Left lung (tissue), 10 donors: ENCODE measurements around the gene TMEM108. TPM values are rescaled to one million over a fixed set of nuclear protein-coding genes. Genes with fewer than 3 reads are reported as not detected.
A peak's percentile ranks its signal among the peaks of the same experiment; 100 is the strongest.

Experiments
- ATAC-seq: fragments of 200-7000 bp; cut with Tn5 transposase; one replicate; pipeline ENCODE4 v1.9.1; 2020; ENCODE audit warnings: moderate library complexity
- DNase-seq, 4 donors: peaks; one replicate each; pipeline ENCODE4 v3.0.0-alpha.2; 2013 to 2020
- H3K27ac ChIP-seq, 2 donors: fragments of 200-600 bp; sonication (generic) in 1 of 2; one replicate each; pipeline versions ENCODE4 v1.5.0 to v1.8.0; 2020 to 2021
- H3K27me3 ChIP-seq, 2 donors: fragments of 200-600 bp; sonication (generic) in 1 of 2; one replicate each; pipeline versions ENCODE4 v1.5.0 to v1.8.0; 2020 to 2021
- H3K36me3 ChIP-seq, 2 donors: fragments of 200-600 bp; sonication (generic) in 1 of 2; one replicate each; pipeline versions ENCODE4 v1.5.0 to v1.8.0; 2020 to 2021
- H3K4me1 ChIP-seq, 2 donors: fragments of 200-600 bp; one replicate each; pipeline ENCODE4 v1.8.0; 2021
- H3K4me3 ChIP-seq, 2 donors: fragments of 200-600 bp; sonication (generic) in 1 of 2; one replicate each; pipeline versions ENCODE4 v1.5.0 to v1.8.0; 2020 to 2021; ENCODE audit warnings: mild to moderate bottlenecking in 1 of 2
- H3K9me3 ChIP-seq, 2 donors: fragments of 200-600 bp; sonication (generic) in 1 of 2; one replicate each; pipeline versions ENCODE4 v1.5.0 to v1.8.0; 2020 to 2021
- CTCF ChIP-seq, 2 donors: fragments of 200-600 bp; sonication (generic) in 1 of 2; IDR thresholded peaks; one replicate each; pipeline versions ENCODE4 v1.5.0 to v1.8.0; 2021; ENCODE audit warnings: antibody characterized with exemption in 2 of 2
- intact Hi-C, 2 donors: fragments of 100-400 bp; cut with DNase I; formaldehyde crosslinking; loops; one replicate each; pipeline versions ENCODE4 v1.11.2 to v1.14.2; 2022
- polyA plus RNA-seq, 6 donors: library from polyadenylated mRNA; unstranded; fragments of 120-200 nt; gene quantifications; one replicate each; pipeline ENCODE4 v1.2.1, GENCODE V29; 2013; ENCODE audit not compliant: insufficient read length in 6 of 6
- total RNA-seq, 2 donors: library from RNA; stranded (reverse); fragmentation: NEBNext Ultra II Directional; extraction: Animal tissue kit (Norgen Biotek cat#: 25700); gene quantifications; one replicate each; pipeline ENCODE4 v1.2.1, GENCODE V29; 2021
- donor health status: DM: no; HTN: yes; CAD: no.
- donor health status: DM: no; HTN: no; CAD: no.

Gene TMEM108
- total and polyA plus RNA-seq, 8 donors: 18.5 to 58.8 (median 43.7) TPM

- H3K9me3 ChIP-seq: peaks cover 0 to 3% of the 10 kb centered on the region in 2 donors
- DNase-seq (peak in 1 of 4 donors; percentile 43), ATAC-seq (no peak)
- no peaks in the 10 kb centered on the region for H3K36me3 ChIP-seq
- H3K27me3 ChIP-seq: no peaks in the 10 kb centered on the region
- H3K4me1 ChIP-seq: peaks cover 6 to 12% of the 10 kb centered on the region in 2 donors
- intact Hi-C loops: no loop called here
- no peak overlapping the region for H3K4me3 ChIP-seq
- no peak for TF ChIP-seq CTCF (IDR thresholded peaks at IDR 0.05)
- no peak overlapping the region for H3K27ac ChIP-seq
Observed at GRCh38 chr3:133213937-133214336, 175.7 kb downstream of the TMEM108 start.

GRCh38 chr3:133227813-133228212, 189.6 kb downstream of the TMEM108 start:
- Histone ChIP-seq H3K4me1 (no peaks in the 10 kb centered on the region), H3K36me3 (no peaks in the 10 kb centered on the region), H3K4me3 (no peak overlapping the region), H3K27ac (no peak overlapping the region), H3K9me3 (peaks cover 0 to 10% of the 10 kb centered on the region in 2 donors), H3K27me3 (no peaks in the 10 kb centered on the region)
- intact Hi-C loops: no loop called here
- DNase-seq (no peak), ATAC-seq (no peak)
- no peak for TF ChIP-seq CTCF (IDR thresholded peaks at IDR 0.05)

- TF ChIP-seq CTCF (IDR thresholded peaks at IDR 0.05): no peak
- DNase-seq (peak in 1 of 4 donors; percentile 58), ATAC-seq (no peak)
- Histone ChIP-seq H3K9me3 (no peaks in the 10 kb centered on the region), H3K27me3 (no peaks in the 10 kb centered on the region), H3K4me1 (no peaks in the 10 kb centered on the region), H3K36me3 (no peaks in the 10 kb centered on the region), H3K4me3 (no peak overlapping the region), H3K27ac (no peak overlapping the region)
- intact Hi-C loops: no loop called here
Observed at GRCh38 chr3:133230195-133230594, 192.0 kb downstream of the TMEM108 start.

GRCh38 chr3:133236901-133237300, 198.7 kb downstream of the TMEM108 start:
- no peak for DNase-seq
- no peak for TF ChIP-seq CTCF (IDR thresholded peaks at IDR 0.05)
- Histone ChIP-seq H3K4me3 (no peak overlapping the region), H3K27ac (no peak overlapping the region), H3K36me3 (no peaks in the 10 kb centered on the region), H3K4me1 (no peaks in the 10 kb centered on the region), H3K9me3 (no peaks in the 10 kb centered on the region), H3K27me3 (no peaks in the 10 kb centered on the region)
- intact Hi-C loops: no loop called here
- ATAC-seq: no peak

- Histone ChIP-seq H3K27ac (no peak overlapping the region), H3K4me3 (no peak overlapping the region), H3K27me3 (no peaks in the 10 kb centered on the region), H3K36me3 (no peaks in the 10 kb centered on the region), H3K9me3 (no peaks in the 10 kb centered on the region), H3K4me1 (no peaks in the 10 kb centered on the region)
- TF ChIP-seq CTCF (IDR thresholded peaks at IDR 0.05): no peak
- ATAC-seq: no peak
- intact Hi-C loops: no loop called here
- peak in 2 of 4 donors; percentile 24 to 25 for DNase-seq
Observed at GRCh38 chr3:133237380-133237779, 199.2 kb downstream of the TMEM108 start.
